K562 (cell line): ENCODE results near the gene HTR1D. TPM values are rescaled to one million over a fixed set of nuclear protein-coding genes. Genes with fewer than 3 reads are reported as not detected.

Experiments
- ARHGAP35 ChIP-seq: fragments of 450-650 bp; IDR thresholded peaks from 2 replicates; pipeline ENCODE4 v1.6.1; 2018; ENCODE audit not compliant: partially characterized antibody
- FUS ChIP-seq: fragments of 200-400 bp; formaldehyde crosslinking; optimal IDR thresholded peaks from 2 replicates; pipeline ENCODE3; 2017; ENCODE audit warnings: low read depth, low read length
- HES1 ChIP-seq: fragments of 450-650 bp; IDR thresholded peaks from 2 replicates; pipeline ENCODE4 v1.6.1; 2016; ENCODE audit warnings: low read depth, mild to moderate bottlenecking, moderate library complexity
- HOMEZ ChIP-seq: fragments of 250-450 bp; sonication (Bioruptor Pico); IDR thresholded peaks from 2 replicates; pipeline ENCODE4 v1.4.0; 2020; ENCODE audit warnings: mild to moderate bottlenecking, moderate library complexity
- MBD2 ChIP-seq: sonication (generic); IDR thresholded peaks from 2 replicates; pipeline ENCODE4 v1.6.1; 2016; ENCODE audit warnings: low read depth, borderline replicate concordance
- MCM7 ChIP-seq, 2 experiments: fragments of 450-650 bp; IDR thresholded peaks; 2 replicates each; pipeline ENCODE4 v1.6.1; 2016 to 2018
- MED1 ChIP-seq: sonication (generic); formaldehyde crosslinking; IDR thresholded peaks from 2 replicates; pipeline ENCODE4 v1.8.1; 2023; ENCODE audit warnings: missing genetic modification reagents, borderline replicate concordance
- MTF1 ChIP-seq: fragments of 250-450 bp; sonication (Bioruptor Pico); IDR thresholded peaks from 2 replicates; pipeline ENCODE4 v1.9.0; 2021; ENCODE audit warnings: moderate library complexity, mild to moderate bottlenecking, inconsistent platforms, borderline replicate concordance
- NFIC ChIP-seq: fragments of 450-650 bp; IDR thresholded peaks from 2 replicates; pipeline ENCODE4 v1.6.1; 2017; ENCODE audit warnings: mild to moderate bottlenecking, inconsistent platforms
- PHF8 ChIP-seq: fragments of 200-600 bp; sonication (generic); IDR thresholded peaks from 2 replicates; pipeline ENCODE4 v1.6.1; 2012; ENCODE audit warnings: mixed run types, mild to moderate bottlenecking, inconsistent platforms, low read length, moderate library complexity, borderline replicate concordance
- RAD21 ChIP-seq, 2 experiments: fragments of 250-450 bp in 1 of 2; fragments of 450-650 bp in 1 of 2; sonication (Bioruptor Pico) in 1 of 2; formaldehyde crosslinking in 1 of 2; IDR thresholded peaks in 1 of 2; conservative IDR thresholded peaks in 1 of 2; 2 replicates each; pipeline versions ENCODE4 v1.4.0 to v1.8.0; 2020 to 2022; ENCODE audit warnings: mild to moderate bottlenecking in 2 of 2, moderate library complexity in 1 of 2
- RFX1 ChIP-seq: fragments of 450-650 bp; IDR thresholded peaks from 2 replicates; pipeline ENCODE4 v1.6.1; 2016; ENCODE audit warnings: mild to moderate bottlenecking, moderate library complexity
- RHOXF2B ChIP-seq: fragments of 250-450 bp; sonication (Bioruptor Pico); conservative IDR thresholded peaks from 2 replicates; pipeline ENCODE4 v1.5.1; 2021
- SMAD3 ChIP-seq: fragments of 450-650 bp; formaldehyde crosslinking; conservative IDR thresholded peaks from 2 replicates; pipeline ENCODE4 v1.4.0; 2020; ENCODE audit warnings: mild to moderate bottlenecking
- SMARCC2 ChIP-seq: fragments of 450-650 bp; IDR thresholded peaks from 2 replicates; pipeline ENCODE4 v1.6.1; 2017; ENCODE audit warnings: antibody characterized with exemption, moderate library complexity, mild to moderate bottlenecking, low read depth
- SNRNP70 ChIP-seq: fragments of 200-400 bp; formaldehyde crosslinking; optimal IDR thresholded peaks from 2 replicates; pipeline ENCODE3; 2017; ENCODE audit warnings: low read depth, low read length
- SRSF1 ChIP-seq: fragments of 200-400 bp; formaldehyde crosslinking; IDR thresholded peaks from 2 replicates; pipeline ENCODE4 v1.6.1; 2017; ENCODE audit warnings: mild to moderate bottlenecking, low read depth, low read length, moderate library complexity
- USF1 ChIP-seq: sonication (generic); formaldehyde crosslinking; IDR thresholded peaks from 2 replicates; pipeline ENCODE4 v1.9.0; 2022; ENCODE audit warnings: mild to moderate bottlenecking, missing genetic modification reagents
- YY1 ChIP-seq, 3 experiments: IDR thresholded peaks; 2 replicates each; pipeline ENCODE4 v1.6.1; 2011; ENCODE audit warnings: low read length in 2 of 3, mild to moderate bottlenecking in 2 of 3, moderate library complexity in 2 of 3, borderline replicate concordance in 1 of 3, control low read depth in 1 of 3, low read depth in 1 of 3; ENCODE audit not compliant: insufficient read depth in 3 of 3, insufficient replicate concordance in 2 of 3, control insufficient read depth in 1 of 3, insufficient read length in 1 of 3; ENCODE audit errors: extremely low read depth in 1 of 3
- ZNF143 ChIP-seq: sonication (generic); formaldehyde crosslinking; IDR thresholded peaks from 2 replicates; pipeline ENCODE4 v1.9.0; 2022; ENCODE audit warnings: mild to moderate bottlenecking, missing genetic modification reagents
- ZNF217 ChIP-seq: sonication (generic); formaldehyde crosslinking; IDR thresholded peaks from 2 replicates; pipeline ENCODE4 v1.8.0; 2022; ENCODE audit warnings: mild to moderate bottlenecking, missing genetic modification reagents
- ZNF41 ChIP-seq: fragments of 250-450 bp; sonication (Bioruptor Pico); conservative IDR thresholded peaks from 2 replicates; pipeline ENCODE4 v1.4.0; 2020; ENCODE audit warnings: mild to moderate bottlenecking
- ZNF717 ChIP-seq: fragments of 250-450 bp; sonication (Bioruptor Pico); IDR thresholded peaks from 2 replicates; pipeline ENCODE4 v1.5.0; 2021
- polyA plus RNA-seq, 8 experiments: library from polyadenylated mRNA; depleted of rRNA in 4 of 8; stranded (reverse) in 5 of 8; unstranded in 3 of 8; fragments of >200 nt; fragmentation: Nextera tagmentation in 2 of 8; fragmentation: Illumina TruSeq in 1 of 8; extraction: Ambion mirVana in 2 of 8; extraction: Trizol in 1 of 8; gene quantifications; 2 replicates each; pipeline versions ENCODE4 v1.2.1 to v1.2.3, GENCODE V29; 2011 to 2014; ENCODE audit warnings: inconsistent platforms in 1 of 8, missing spikeins in 1 of 8
- total RNA-seq, 7 experiments: library from RNA; depleted of rRNA in 6 of 7; stranded (reverse); fragments of >200 nt in 6 of 7; fragmentation: Illumina TruSeq in 2 of 7; extraction: Trizol in 2 of 7; gene quantifications; 2 replicates each; pipeline versions ENCODE4 v1.2.1 to v1.2.3, GENCODE V29; 2011 to 2021; ENCODE audit warnings: low replicate concordance in 1 of 7

The HTR1D gene
- total and polyA plus RNA-seq, 9 of the 15 experiments (the other 6 are each of a cell fraction or from before 2014, with no cell fraction given), result 0.03 to 0.09 (median 0.04) TPM; not detected in 4

- TF ChIP-seq ZNF217, result no peak
- no peak for TF ChIP-seq MTF1
- TF ChIP-seq NFIC, result no peak
- no peak for TF ChIP-seq SRSF1
- 0 out of 2 replicates have a peak, but pooled peaks have one; percentile 24 for TF ChIP-seq ZNF41
- TF ChIP-seq HES1, result no peak
- no peak for TF ChIP-seq ZNF143
- TF ChIP-seq PHF8, result no peak
- TF ChIP-seq MBD2, result no peak
- no peak for TF ChIP-seq RFX1
- no peak for TF ChIP-seq SNRNP70
- TF ChIP-seq HOMEZ (CRISPR knock-in tag), result no peak
- TF ChIP-seq USF1 (CRISPR knock-in tag), result no peak
- no peak for TF ChIP-seq SMARCC2
- no peak for TF ChIP-seq YY1 (IDR thresholded peaks at IDR 0.05; ENCODE audit: borderline replicate concordance in 1 of 3, control insufficient read depth in 1 of 3, extremely low read depth in 1 of 3, insufficient read depth in 3 of 3, insufficient read length in 1 of 3, insufficient replicate concordance in 2 of 3, low read depth in 1 of 3, low read length in 2 of 3)
- no peak for TF ChIP-seq RHOXF2B (CRISPR knock-in tag)
- TF ChIP-seq SMAD3 (CRISPR knock-in tag), result no peak
- no peak for TF ChIP-seq ARHGAP35
- no peak for TF ChIP-seq MCM7 (IDR thresholded peaks at IDR 0.05)
- peak; percentile 98 to 99 for TF ChIP-seq RAD21 (CRISPR knock-in tag; conservative IDR thresholded peaks at IDR 0.05 in 1 of 2, IDR thresholded peaks at IDR 0.05 in 1 of 2)
- TF ChIP-seq MED1 (CRISPR knock-in tag), result no peak
- no peak for TF ChIP-seq ZNF717 (CRISPR knock-in tag)
- TF ChIP-seq FUS, result no peak
Measured at GRCh38 chr1:23184212-23184934, 32.9 kb downstream of the HTR1D start (continued).
